RWPE2 (cell line): ENCODE results near the gene RAD51C.
"Not testable (repeated sequence)": the region's sequence is repeated elsewhere in the genome, so short reads cannot be mapped to it uniquely, and the experiment has no call there.

Source experiments
- ATAC-seq: fragments of 200-7000 bp; cut with Tn5 transposase; 3 replicates; pipeline ENCODE4 v1.9.1; 2021; ENCODE audit warnings: low read depth
- DNase-seq: peaks from one replicate; pipeline ENCODE4 v3.0.0-alpha.2; 2020; ENCODE audit warnings: low spot score
- H3K27ac ChIP-seq: fragments of 450-650 bp; 2 replicates; pipeline ENCODE4 v1.5.1; 2017; ENCODE audit warnings: mild to moderate bottlenecking; ENCODE audit not compliant: poor library complexity, severe bottlenecking
- H3K27me3 ChIP-seq: fragments of 250-450 bp; sonication (Bioruptor Pico); 2 replicates; pipeline ENCODE4 v1.5.1; 2021; ENCODE audit warnings: mild to moderate bottlenecking, moderate library complexity; ENCODE audit not compliant: insufficient read depth, poor library complexity, severe bottlenecking
- H3K36me3 ChIP-seq: fragments of 250-450 bp; sonication (Bioruptor Pico); 2 replicates; pipeline ENCODE4 v1.5.1; 2020; ENCODE audit warnings: low read depth, mild to moderate bottlenecking, moderate library complexity
- H3K4me1 ChIP-seq: fragments of 250-450 bp; sonication (Bioruptor Pico); 2 replicates; pipeline ENCODE4 v1.5.1; 2021; ENCODE audit warnings: mild to moderate bottlenecking, moderate library complexity; ENCODE audit not compliant: insufficient read depth, poor library complexity, severe bottlenecking
- H3K4me3 ChIP-seq: fragments of 250-450 bp; sonication (Bioruptor Pico); 2 replicates; pipeline ENCODE4 v1.5.1; 2021; ENCODE audit warnings: mild to moderate bottlenecking, moderate library complexity; ENCODE audit not compliant: severe bottlenecking
- H3K9me3 ChIP-seq: fragments of 250-450 bp; sonication (Bioruptor Pico); 2 replicates; pipeline ENCODE4 v1.5.1; 2021; ENCODE audit warnings: mild to moderate bottlenecking, moderate library complexity; ENCODE audit not compliant: severe bottlenecking
- CTCF ChIP-seq: fragments of 450-650 bp; IDR thresholded peaks from one replicate; pipeline ENCODE4 v1.5.1; 2017; ENCODE audit warnings: mild to moderate bottlenecking, moderate library complexity; ENCODE audit not compliant: poor library complexity, severe bottlenecking

RAD51C gene

GRCh38 chr17:58692239-58693055 is at the start of gene RAD51C:
RAD51C (plus strand) TSS chr17:58692602; CDS start chr17:58692644, 42 bp downstream.
- H3K36me3 ChIP-seq = peaks cover 20% of the 10 kb centered on the region
- H3K4me3 ChIP-seq = peak within 1 kb of the TSS; percentile 57
- H3K27ac ChIP-seq = peak within 1 kb of the TSS; percentile 69
- DNase-seq = peak; percentile 89
- no peaks in the 10 kb centered on the region for H3K27me3 ChIP-seq
- no peak for TF ChIP-seq CTCF
- no peaks in the 10 kb centered on the region for H3K9me3 ChIP-seq
- peak; percentile 95 for ATAC-seq
- H3K4me1 ChIP-seq = peaks cover 12% of the 10 kb centered on the region

GRCh38 chr17:58643147-58643546 is 49.3 kb upstream of the RAD51C start:
- no peaks in the 10 kb centered on the region for H3K36me3 ChIP-seq
- DNase-seq (no peak), ATAC-seq (peak; percentile 95)
- no peak for TF ChIP-seq CTCF
- peak overlapping the region; percentile 40 for H3K27ac ChIP-seq
- H3K9me3 ChIP-seq = no peaks in the 10 kb centered on the region
- H3K27me3 ChIP-seq = no peaks in the 10 kb centered on the region
- H3K4me3 ChIP-seq = no peak overlapping the region
- peaks cover 3% of the 10 kb centered on the region for H3K4me1 ChIP-seq

GRCh38 chr17:58648236-58648635 is 44.2 kb upstream of the RAD51C start:
- H3K9me3 ChIP-seq = no peaks in the 10 kb centered on the region
- H3K4me3 ChIP-seq = no peak overlapping the region
- no peak overlapping the region for H3K27ac ChIP-seq
- peak; percentile 67 for ATAC-seq
- H3K27me3 ChIP-seq = no peaks in the 10 kb centered on the region
- no peaks in the 10 kb centered on the region for H3K4me1 ChIP-seq
- no peaks in the 10 kb centered on the region for H3K36me3 ChIP-seq
- DNase-seq = no peak
- TF ChIP-seq CTCF = no peak

- not testable (repeated sequence) for DNase-seq, H3K4me1 ChIP-seq, H3K4me3 ChIP-seq, H3K27me3 ChIP-seq, H3K36me3 ChIP-seq, H3K9me3 ChIP-seq, ATAC-seq
- H3K27ac ChIP-seq = peak overlapping the region; percentile 45
These were observed 34.2 kb upstream of the RAD51C start for GRCh38 chr17:58657962-58658803.

GRCh38 chr17:58658804-58659713 is 33.3 kb upstream of the RAD51C start:
- no peaks in the 10 kb centered on the region for H3K4me1 ChIP-seq
- no peaks in the 10 kb centered on the region for H3K9me3 ChIP-seq
- DNase-seq = peak; percentile 81
- H3K36me3 ChIP-seq = no peaks in the 10 kb centered on the region
- peak overlapping the region; percentile 45 for H3K27ac ChIP-seq
- TF ChIP-seq CTCF = no peak
- peak; percentile 85 for ATAC-seq
- peak overlapping the region; percentile 24 for H3K4me3 ChIP-seq
- H3K27me3 ChIP-seq = no peaks in the 10 kb centered on the region

GRCh38 chr17:58659714-58660084 is 32.7 kb upstream of the RAD51C start:
- not testable (repeated sequence) for ATAC-seq, H3K27me3 ChIP-seq, H3K9me3 ChIP-seq, DNase-seq, H3K36me3 ChIP-seq, H3K4me1 ChIP-seq
- Histone ChIP-seq H3K27ac (peak overlapping the region; percentile 45), H3K4me3 (peak overlapping the region; percentile 24)
